ENCODE results near the gene PRR22. TPM values are rescaled to one million over a fixed set of nuclear protein-coding genes. Genes with fewer than 3 reads are reported as not detected.

The PRR22 gene
- total RNA-seq, 3 donors from 2014 or later (not counting 1 experiment from before 2014, with no cell fraction given) = 2.4 to 5.4 (median 4.2) TPM

DNA sequence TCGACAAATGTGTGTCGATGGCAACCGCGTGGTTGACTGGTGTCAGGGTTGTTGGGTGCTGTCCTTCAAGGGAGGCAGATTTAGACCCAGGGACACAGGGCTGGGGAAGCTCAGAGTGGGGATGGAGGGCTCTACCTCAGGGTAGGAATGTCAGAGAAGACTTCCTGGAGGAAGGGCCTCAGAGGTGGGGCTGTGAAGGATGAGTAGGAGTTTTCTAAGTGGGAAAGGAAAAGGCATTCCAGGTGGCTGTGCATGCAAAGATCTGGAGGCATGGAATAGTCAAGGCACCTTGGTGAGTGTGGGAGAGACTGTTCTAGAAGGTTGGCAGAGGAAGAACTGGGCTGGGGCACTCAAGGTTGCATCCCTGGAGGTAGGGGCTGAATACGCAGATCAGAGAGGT, 22.4 kb upstream of the PRR22 start:
- Mint-ChIP-seq H3K27ac (no peak overlapping the region), H3K4me3 (no peak overlapping the region), H3K4me1 (peaks cover 12 to 16% of the 10 kb centered on the region in 2 donors), H3K9me3 (no peaks in the 10 kb centered on the region), H3K36me3 (no peaks in the 10 kb centered on the region), H3K27me3 (ENCODE audit: low read depth in 2 of 2) (peaks cover 7 to 37% of the 10 kb centered on the region in 2 donors)
- intact Hi-C loops (cut with micrococcal nuclease) = no loop called here
- TF ChIP-seq, protein P1, sequence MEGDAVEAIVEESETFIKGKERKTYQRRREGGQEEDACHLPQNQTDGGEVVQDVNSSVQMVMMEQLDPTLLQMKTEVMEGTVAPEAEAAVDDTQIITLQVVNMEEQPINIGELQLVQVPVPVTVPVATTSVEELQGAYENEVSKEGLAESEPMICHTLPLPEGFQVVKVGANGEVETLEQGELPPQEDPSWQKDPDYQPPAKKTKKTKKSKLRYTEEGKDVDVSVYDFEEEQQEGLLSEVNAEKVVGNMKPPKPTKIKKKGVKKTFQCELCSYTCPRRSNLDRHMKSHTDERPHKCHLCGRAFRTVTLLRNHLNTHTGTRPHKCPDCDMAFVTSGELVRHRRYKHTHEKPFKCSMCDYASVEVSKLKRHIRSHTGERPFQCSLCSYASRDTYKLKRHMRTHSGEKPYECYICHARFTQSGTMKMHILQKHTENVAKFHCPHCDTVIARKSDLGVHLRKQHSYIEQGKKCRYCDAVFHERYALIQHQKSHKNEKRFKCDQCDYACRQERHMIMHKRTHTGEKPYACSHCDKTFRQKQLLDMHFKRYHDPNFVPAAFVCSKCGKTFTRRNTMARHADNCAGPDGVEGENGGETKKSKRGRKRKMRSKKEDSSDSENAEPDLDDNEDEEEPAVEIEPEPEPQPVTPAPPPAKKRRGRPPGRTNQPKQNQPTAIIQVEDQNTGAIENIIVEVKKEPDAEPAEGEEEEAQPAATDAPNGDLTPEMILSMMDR (IDR thresholded peaks at IDR 0.05) = no peak
- H3K4me1 ChIP-seq (ENCODE audit: control insufficient read depth, insufficient read depth, low read length) = peaks cover 25% of the 10 kb centered on the region
- WGBS (ENCODE audit: insufficient coverage) = 98% methylated on average over 5 of the region's 5 CpGs
- peaks cover 25% of the 10 kb centered on the region for H3K27me3 ChIP-seq (ENCODE audit: control insufficient read depth, insufficient read depth, low read length)
- no peaks in the 10 kb centered on the region for H3K36me3 ChIP-seq (ENCODE audit: control insufficient read depth, insufficient read depth, low read length)
- H3K9me3 ChIP-seq (ENCODE audit: control insufficient read depth, insufficient read depth, low read length) = no peaks in the 10 kb centered on the region
- ATAC-seq = no peak
- peak in 1 of 2 donors; percentile 19 for DNase-seq
- no peak overlapping the region for H3K27ac ChIP-seq (ENCODE audit: low read length)
- no peak overlapping the region for H3K4me3 ChIP-seq (ENCODE audit: low read length)

DNA sequence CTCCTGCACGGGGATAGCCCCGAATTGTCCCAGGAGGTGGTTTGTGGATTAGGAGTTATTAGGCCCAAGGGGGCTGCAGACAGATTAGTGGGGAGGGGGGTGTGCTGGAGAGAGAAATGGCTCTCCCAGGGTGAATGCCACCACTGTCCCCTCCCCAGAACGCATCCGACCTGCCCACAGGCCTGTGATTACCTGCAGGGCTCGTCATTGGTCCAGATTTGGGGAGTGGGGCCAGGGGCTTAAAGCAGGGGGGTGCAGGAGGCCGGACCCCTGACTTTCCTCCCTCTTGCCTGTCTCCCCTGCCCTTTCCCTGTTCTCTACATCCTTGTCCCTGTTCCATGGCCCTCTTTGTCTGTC, 21.6 kb upstream of the PRR22 start:
- H3K9me3 Mint-ChIP-seq = no peaks in the 10 kb centered on the region
- 50% methylated on average over 6 of the region's 6 CpGs for WGBS (ENCODE audit: insufficient coverage)
- DNase-seq (no peak), ATAC-seq (no peak)
- Histone ChIP-seq H3K27me3 (ENCODE audit: control insufficient read depth, insufficient read depth, low read length) (peaks cover 33% of the 10 kb centered on the region), H3K4me1 (ENCODE audit: control insufficient read depth, insufficient read depth, low read length) (peaks cover 27% of the 10 kb centered on the region), H3K36me3 (ENCODE audit: control insufficient read depth, insufficient read depth, low read length) (no peaks in the 10 kb centered on the region), H3K4me3 (ENCODE audit: low read length) (no peak overlapping the region), H3K9me3 (ENCODE audit: control insufficient read depth, insufficient read depth, low read length) (no peaks in the 10 kb centered on the region), H3K27ac (ENCODE audit: low read length) (no peak overlapping the region)
- peaks cover 12 to 19% of the 10 kb centered on the region in 2 donors for H3K4me1 Mint-ChIP-seq
- TF ChIP-seq, protein P1 (IDR thresholded peaks at IDR 0.05) = peak; percentile 6
- no peak overlapping the region for H3K27ac Mint-ChIP-seq
- peaks cover 7 to 40% of the 10 kb centered on the region in 2 donors for H3K27me3 Mint-ChIP-seq (ENCODE audit: low read depth in 2 of 2)
- no peaks in the 10 kb centered on the region for H3K36me3 Mint-ChIP-seq
- intact Hi-C loops (cut with micrococcal nuclease) = no loop called here
- no peak overlapping the region for H3K4me3 Mint-ChIP-seq

DNA sequence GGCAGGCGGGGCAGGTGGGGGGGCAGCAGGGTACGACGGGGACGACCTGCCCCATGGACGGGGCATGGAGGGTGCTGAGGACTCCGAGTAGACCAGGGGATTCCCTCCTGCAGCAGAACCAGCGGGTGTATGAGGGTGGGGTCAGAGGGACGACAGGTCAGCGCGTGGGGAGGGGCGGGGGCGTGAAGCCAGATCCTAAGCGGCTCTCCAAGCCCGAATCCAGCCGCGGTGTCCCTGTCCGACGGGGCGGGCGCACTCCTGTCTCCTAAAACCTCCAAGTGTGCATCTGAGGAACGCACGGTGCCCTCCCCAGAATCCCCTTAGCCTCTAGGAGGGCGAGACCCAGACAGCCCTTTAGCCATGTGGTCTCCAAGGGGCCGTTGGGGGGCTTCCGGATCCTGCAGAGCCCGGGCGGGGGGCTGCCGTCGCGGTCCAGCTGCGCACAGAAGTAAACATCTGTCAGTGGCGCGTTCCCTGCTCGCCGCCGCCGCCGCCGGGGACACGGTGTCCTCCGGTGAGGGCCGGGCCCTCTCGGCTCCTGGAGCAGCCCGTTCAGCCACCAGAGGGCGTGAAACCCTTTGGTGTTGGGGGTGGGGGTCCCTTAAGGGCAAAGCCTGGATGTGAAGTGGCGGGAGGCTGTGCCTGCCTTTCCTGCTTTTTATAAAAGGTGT, 21.1 kb upstream of the PRR22 start:
- Histone ChIP-seq H3K27me3 (ENCODE audit: control insufficient read depth, insufficient read depth, low read length) (peaks cover 38% of the 10 kb centered on the region), H3K4me3 (ENCODE audit: low read length) (no peak overlapping the region), H3K36me3 (ENCODE audit: control insufficient read depth, insufficient read depth, low read length) (no peaks in the 10 kb centered on the region), H3K27ac (ENCODE audit: low read length) (no peak overlapping the region), H3K4me1 (ENCODE audit: control insufficient read depth, insufficient read depth, low read length) (peaks cover 27% of the 10 kb centered on the region), H3K9me3 (ENCODE audit: control insufficient read depth, insufficient read depth, low read length) (no peaks in the 10 kb centered on the region)
- H3K4me1 Mint-ChIP-seq = peaks cover 12 to 19% of the 10 kb centered on the region in 2 donors
- TF ChIP-seq, protein P1 (IDR thresholded peaks at IDR 0.05) = peak; percentile 42
- no peak overlapping the region for H3K27ac Mint-ChIP-seq
- intact Hi-C loops (cut with micrococcal nuclease) = loop anchor here (2.0 kb wide), 1 partner anchor 87 kb away; no protein-coding TSS in a partner anchor
- ATAC-seq = no peak
- WGBS (ENCODE audit: insufficient coverage) = 4% methylated on average over 46 of the region's 46 CpGs
- peak overlapping the region; percentile 50 for H3K4me3 Mint-ChIP-seq
- H3K36me3 Mint-ChIP-seq = no peaks in the 10 kb centered on the region
- H3K27me3 Mint-ChIP-seq (ENCODE audit: low read depth in 2 of 2) = peaks cover 7 to 42% of the 10 kb centered on the region in 2 donors
- H3K9me3 Mint-ChIP-seq = no peaks in the 10 kb centered on the region
- peak in 1 of 2 donors; percentile 79 for DNase-seq

Measured in natural killer cell (primary cell).